ENCODE measurements around the gene OR10V1. TPM values are rescaled to one million over a fixed set of nuclear protein-coding genes. Genes with fewer than 3 reads are reported as not detected.

Gene OR10V1
- total RNA-seq, 2 donors from 2014 or later, result not detected

DNA sequence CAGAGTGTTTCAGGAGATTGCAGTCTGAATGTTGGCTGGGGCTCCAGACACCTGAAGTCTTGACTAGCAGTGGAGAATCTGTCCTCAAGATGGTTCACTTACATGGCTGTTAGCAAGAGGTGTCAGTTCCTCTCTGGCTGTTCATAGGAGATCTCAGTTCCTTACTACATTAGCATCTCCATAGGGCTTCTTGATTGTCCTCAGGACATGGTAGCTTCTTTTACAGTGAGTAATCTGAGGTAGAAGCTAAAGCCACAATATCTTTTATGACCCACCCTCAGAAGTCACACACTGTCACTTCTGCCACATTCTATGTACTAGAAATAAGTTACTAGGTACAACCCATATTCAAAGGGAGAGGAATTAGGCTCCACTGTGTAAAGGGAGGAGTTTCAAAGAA lies 34.3 kb downstream of the OR10V1 start:
- Histone ChIP-seq H3K4me3 (no peak overlapping the region), H3K4me1 (no peaks in the 10 kb centered on the region), H3K36me3 (no peaks in the 10 kb centered on the region), H3K27ac (no peak overlapping the region), H3K9me3 (no peaks in the 10 kb centered on the region), H3K9ac (ENCODE audit: low read depth in 2 of 2, low read length in 2 of 2) (no peak overlapping the region), H3K27me3 (no peaks in the 10 kb centered on the region)
- no peak for TF ChIP-seq CTCF (IDR thresholded peaks at IDR 0.05)
- intact Hi-C loops (cut with DNase I), result loop anchor here (5.0 to 10.0 kb wide), 2 partner anchors 125 to 142 kb away; no protein-coding TSS in a partner anchor
- DNase-seq, result no peak

- Histone ChIP-seq H3K27ac (no peak overlapping the region), H3K9ac (ENCODE audit: low read depth in 2 of 2, low read length in 2 of 2) (no peak overlapping the region), H3K36me3 (no peaks in the 10 kb centered on the region), H3K4me1 (no peaks in the 10 kb centered on the region), H3K4me3 (no peak overlapping the region), H3K27me3 (no peaks in the 10 kb centered on the region), H3K9me3 (no peaks in the 10 kb centered on the region)
- no peak for TF ChIP-seq CTCF (IDR thresholded peaks at IDR 0.05)
- intact Hi-C loops (cut with DNase I), result loop anchor here (5.0 to 10.0 kb wide), 2 partner anchors 126 to 141 kb away; no protein-coding TSS in a partner anchor
- no peak for DNase-seq
Observed at GRCh38 chr11:59678813-59679165, 34.9 kb downstream of the OR10V1 start.

DNA sequence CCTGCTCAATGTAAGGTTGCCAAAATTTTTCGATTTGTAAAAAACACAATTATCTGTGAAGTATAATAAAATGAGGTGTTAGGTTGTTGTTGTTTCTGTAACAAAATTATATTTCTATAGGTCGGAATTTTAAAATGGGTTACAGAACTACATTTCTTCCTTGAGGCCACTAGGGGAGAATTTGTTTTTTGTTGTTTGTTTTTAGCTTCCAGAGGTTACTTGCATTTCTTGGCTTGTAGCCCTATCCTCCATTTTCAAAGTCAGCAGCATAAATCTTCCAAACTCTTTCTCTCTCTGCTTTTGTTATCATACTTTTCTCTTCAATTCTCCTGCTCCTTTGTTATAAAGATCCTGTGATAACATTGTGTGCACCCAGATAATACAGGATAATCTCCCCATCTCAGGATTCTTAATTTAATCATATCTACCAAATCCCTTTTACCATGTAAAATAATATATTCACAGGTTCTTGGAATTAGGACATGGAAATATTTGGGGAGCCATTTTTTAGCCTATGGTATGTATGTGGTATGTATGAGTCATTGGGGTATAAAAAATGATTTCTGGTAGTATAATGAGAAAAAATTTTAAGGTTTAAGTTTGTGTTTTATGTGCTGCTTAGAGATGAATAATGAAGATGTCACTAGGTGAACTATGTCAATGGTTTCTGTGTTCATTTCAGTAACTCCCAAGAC lies 35.4 kb downstream of the OR10V1 start:
- intact Hi-C loops (cut with DNase I), result loop anchor here (5.0 to 10.0 kb wide), 2 partner anchors 127 to 141 kb away; no protein-coding TSS in a partner anchor
- H3K9ac ChIP-seq (ENCODE audit: low read depth in 2 of 2, low read length in 2 of 2), result no peak overlapping the region
- no peaks in the 10 kb centered on the region for H3K4me1 ChIP-seq
- TF ChIP-seq CTCF (IDR thresholded peaks at IDR 0.05), result no peak
- no peaks in the 10 kb centered on the region for H3K36me3 ChIP-seq
- H3K9me3 ChIP-seq, result no peaks in the 10 kb centered on the region
- no peak for DNase-seq
- H3K4me3 ChIP-seq, result no peak overlapping the region
- no peak overlapping the region for H3K27ac ChIP-seq
- no peaks in the 10 kb centered on the region for H3K27me3 ChIP-seq

- no peak for TF ChIP-seq CTCF (IDR thresholded peaks at IDR 0.05)
- H3K27me3 ChIP-seq, result no peaks in the 10 kb centered on the region
- intact Hi-C loops (cut with DNase I), result loop anchor here (5.0 to 10.0 kb wide), 2 partner anchors 129 to 139 kb away; no protein-coding TSS in a partner anchor
- no peaks in the 10 kb centered on the region for H3K36me3 ChIP-seq
- H3K9me3 ChIP-seq, result no peaks in the 10 kb centered on the region
- no peak overlapping the region for H3K27ac ChIP-seq
- H3K4me3 ChIP-seq, result no peak overlapping the region
- H3K4me1 ChIP-seq, result no peaks in the 10 kb centered on the region
- DNase-seq, result no peak
- H3K9ac ChIP-seq (ENCODE audit: low read depth in 2 of 2, low read length in 2 of 2), result no peak overlapping the region
Observed at GRCh38 chr11:59676205-59676604, 37.4 kb downstream of the OR10V1 start.

DNA sequence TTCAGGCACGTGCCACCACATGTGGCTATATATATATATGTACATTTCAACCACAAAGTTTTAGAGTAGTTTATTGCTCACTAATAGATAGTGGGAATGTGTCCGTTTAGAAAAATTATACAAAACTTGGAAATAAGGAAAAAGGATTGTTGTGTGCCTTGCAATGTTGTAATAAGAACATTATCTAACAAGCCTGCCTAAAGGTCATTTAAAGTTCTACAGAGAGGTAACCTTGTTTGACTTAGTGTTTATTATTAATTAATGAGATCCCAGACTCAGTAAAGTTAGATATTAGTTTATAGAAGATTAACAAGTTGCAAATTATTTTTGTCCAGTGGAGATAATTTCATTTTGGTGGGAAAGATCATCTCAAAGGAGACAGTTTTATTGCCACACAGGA lies 39.4 kb downstream of the OR10V1 start:
- Histone ChIP-seq H3K4me3 (no peak overlapping the region), H3K9ac (ENCODE audit: low read depth in 2 of 2, low read length in 2 of 2) (no peak overlapping the region), H3K4me1 (no peaks in the 10 kb centered on the region), H3K27me3 (no peaks in the 10 kb centered on the region), H3K27ac (no peak overlapping the region), H3K36me3 (no peaks in the 10 kb centered on the region), H3K9me3 (no peaks in the 10 kb centered on the region)
- intact Hi-C loops (cut with DNase I), result loop anchor here (10.0 kb wide), 1 partner anchor 131 kb away; no protein-coding TSS in a partner anchor
- TF ChIP-seq CTCF (IDR thresholded peaks at IDR 0.05), result no peak
- DNase-seq, result no peak

All from colonic mucosa (tissue), 4 donors.